ENCODE data around the gene NKD2.
"Not testable (repeated sequence)": the region's sequence is repeated elsewhere in the genome, so short reads cannot be mapped to it uniquely, and the experiment has no call there.

Gene NKD2, protein sequence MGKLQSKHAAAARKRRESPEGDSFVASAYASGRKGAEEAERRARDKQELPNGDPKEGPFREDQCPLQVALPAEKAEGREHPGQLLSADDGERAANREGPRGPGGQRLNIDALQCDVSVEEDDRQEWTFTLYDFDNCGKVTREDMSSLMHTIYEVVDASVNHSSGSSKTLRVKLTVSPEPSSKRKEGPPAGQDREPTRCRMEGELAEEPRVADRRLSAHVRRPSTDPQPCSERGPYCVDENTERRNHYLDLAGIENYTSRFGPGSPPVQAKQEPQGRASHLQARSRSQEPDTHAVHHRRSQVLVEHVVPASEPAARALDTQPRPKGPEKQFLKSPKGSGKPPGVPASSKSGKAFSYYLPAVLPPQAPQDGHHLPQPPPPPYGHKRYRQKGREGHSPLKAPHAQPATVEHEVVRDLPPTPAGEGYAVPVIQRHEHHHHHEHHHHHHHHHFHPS

DNA sequence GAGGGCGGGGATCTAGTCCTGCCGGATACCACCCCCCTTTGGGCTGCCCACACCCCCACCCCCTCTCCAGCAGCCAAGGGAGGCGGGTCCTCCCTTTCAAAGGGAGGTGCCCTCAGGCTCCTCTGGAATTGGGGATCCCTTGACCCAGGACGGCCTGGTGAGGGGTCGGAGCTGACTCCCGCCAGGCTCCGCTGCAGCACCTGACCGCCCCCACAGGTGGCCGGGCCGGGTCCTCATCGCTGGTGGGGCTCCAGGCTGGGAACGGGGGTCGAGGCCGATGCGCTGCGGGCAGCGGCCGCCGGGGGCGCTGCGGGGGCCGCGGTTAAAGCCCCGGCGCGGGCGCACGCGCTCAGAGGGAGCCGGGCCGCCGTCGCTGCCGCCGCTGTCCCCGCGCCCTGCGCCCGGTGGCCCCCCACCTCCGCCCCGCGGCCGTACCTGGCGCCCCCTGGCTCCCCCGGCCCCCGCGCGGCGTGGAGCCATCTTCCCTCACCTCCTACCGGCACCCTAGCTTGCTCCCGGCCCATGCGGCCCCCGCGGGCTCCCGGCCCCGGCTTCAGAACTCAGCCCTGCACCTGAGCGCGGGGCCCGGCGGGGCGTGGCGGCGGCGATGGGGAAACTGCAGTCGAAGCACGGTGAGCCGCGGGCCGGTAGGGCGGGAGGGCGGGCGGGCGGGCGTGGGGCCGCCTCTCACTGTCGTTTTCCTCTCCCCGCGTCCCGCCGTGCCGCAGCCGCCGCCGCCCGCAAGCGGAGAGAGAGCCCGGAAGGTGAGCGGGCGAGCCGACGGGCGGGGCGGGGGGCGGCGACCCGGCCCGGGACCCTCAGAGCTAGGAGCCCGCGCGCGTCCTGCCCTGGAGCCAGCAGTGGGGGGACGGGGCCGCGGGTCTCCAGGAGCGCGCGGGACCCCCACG lies at the start of gene NKD2:
Gene NKD2 (plus strand): TSS at position 352 of the 908 bp plus-strand sequence. CDS start 256 bp downstream, at position 608.
- DNase-seq (ENCODE audit: low read depth in 1 of 2, low spot score in 1 of 2): peak in 1 of 2 donors; percentile 18

DNA sequence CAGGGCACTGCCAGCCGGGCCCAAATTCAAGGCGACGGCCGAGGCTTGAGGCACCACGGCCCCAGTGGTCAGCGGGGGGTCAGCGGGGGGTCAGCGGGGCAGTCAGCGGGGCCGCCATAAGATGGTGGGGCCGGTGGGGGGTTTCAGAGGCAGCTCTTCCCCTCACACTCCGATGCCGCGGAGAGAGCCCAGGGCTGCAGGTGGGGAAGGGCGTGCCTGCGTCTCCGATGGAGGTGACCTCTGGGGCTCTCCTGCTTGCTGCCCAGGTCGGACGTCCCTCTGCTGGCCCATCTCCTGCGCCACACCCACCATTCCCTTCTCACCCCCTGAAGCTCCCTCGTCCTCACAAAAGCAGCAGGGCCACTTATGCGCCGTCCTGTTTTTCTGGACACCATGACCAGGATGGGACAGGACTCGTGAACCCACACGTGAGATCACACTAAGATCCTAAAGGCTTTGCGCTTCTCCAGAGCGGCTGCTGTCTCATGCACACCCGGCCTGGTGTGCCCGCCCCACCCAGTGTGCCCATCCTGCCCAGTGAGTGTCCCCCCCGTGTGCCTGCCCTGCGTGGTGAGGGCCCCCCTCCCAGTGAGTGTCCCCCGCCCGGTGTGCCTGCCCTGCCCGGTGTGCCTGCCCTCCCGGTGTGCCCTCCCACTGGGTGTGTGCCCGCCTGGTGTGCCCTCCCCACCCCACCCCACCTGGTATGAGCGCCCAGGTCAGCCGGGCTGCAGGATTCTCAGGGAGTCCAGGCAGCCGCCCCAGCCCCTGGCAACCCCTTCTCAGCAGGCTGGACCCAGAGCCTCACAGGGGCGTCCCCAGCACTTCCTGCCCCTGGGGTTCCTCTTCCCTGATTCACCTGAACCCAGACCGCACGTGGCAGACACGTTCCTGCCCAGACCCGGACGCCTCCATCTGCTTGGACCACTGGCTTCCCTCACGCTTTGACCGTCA lies 48.7 kb upstream of the NKD2 start:
- DNase-seq (ENCODE audit: low read depth in 1 of 2, low spot score in 1 of 2): no peak

DNA sequence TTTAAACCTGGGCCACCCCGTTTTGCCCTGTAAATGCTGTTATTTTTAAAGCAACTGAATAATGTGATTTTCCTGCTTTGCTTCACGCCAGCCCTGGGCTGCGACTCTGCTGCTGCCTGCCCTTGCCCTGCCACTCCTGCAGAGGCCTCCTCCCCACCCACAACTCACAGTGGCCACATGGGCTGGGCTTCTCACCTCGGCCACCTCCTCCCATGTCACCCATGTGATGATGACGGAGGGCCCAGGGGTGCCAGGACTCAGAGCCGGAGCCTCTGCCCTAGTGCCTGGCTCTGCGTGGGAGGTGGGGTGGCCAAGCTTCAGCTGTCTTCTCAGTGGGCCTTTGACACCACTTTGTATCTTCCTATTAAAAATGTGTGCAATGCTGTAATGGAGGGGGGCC lies 48.1 kb upstream of the NKD2 start:
- DNase-seq (ENCODE audit: low read depth in 1 of 2, low spot score in 1 of 2): no peak

DNA sequence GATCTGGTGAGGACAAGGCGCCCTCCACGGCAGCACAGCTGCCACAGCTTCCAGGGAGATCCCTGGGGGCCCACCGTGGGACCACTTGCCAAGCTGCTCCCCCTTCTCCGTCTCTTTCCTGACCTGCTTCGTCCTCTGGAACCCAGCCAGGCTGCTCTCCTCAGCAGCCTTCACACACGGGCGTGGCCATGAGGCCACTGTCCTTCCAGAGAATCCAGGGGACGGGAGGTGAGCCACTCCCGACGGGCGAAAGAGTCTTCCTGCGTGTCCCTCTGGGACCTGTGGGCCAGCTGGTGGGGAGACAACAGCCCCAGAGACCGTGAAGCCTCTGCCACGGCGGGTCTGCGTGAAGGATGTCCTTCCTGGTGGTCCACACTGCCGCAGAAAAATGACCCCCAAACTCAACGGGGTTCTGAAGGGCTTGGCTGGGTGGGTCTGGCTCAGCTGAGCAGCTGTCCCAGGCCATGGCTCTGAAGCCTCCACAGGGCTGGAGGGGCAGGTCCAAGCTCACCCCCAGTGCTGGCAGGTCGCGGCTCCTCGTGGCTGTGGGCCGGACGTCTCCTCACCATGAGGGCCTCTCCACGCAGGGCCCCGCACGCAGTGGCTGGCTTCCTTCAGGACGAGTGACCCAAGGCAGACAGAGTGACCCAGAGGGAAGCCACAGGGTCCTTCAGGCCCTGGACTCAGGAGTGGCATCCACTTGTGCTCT lies 47.4 kb upstream of the NKD2 start:
- DNase-seq (ENCODE audit: low read depth in 1 of 2, low spot score in 1 of 2): no peak

DNA sequence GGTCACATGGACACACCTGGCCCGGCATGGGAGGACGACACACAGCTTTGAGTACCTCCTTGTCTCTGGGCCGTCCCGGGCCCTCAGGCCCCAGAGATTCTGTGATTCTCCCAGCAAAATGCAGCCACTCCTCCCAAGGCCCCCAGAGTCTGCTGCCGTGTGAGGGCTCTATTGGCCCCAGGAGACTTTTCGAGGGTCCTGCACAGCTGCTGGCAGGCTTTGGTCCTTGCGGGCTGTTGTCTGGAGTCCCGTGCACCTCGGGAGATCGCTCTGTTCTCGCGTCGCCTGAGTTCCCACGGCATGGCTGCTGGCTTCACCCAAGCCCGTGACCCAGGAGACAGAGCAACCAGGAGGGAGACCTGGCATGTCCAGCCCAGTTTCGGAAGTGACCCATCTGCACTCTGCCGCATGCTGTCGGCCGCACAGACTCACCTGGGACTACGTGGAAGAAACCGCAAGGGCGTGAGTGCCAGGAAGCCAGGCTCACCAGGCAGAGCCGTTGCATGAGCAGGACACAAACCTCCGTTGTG lies 46.8 kb upstream of the NKD2 start:
- no peak for DNase-seq (ENCODE audit: low read depth in 1 of 2, low spot score in 1 of 2)

DNA sequence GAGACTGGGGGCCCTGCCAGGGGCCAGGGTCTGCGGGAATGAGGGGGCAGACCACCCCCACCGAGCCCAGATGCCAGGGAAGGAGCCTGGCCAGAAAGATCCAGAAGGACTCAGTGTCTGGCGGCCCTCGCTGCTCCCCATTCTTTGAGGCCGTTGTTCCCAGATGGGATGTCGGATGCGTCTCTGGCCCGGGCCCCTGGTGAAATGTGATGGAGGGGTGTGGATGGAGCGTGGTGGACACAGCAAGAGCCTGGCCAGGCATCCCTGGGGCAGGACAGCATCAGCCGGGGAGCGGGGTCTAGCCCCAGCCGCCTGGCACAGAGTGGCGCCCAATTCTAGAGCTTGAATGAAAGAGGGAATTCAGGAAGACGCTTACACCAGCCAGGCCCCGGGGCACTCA lies 46.2 kb upstream of the NKD2 start:
- no peak for DNase-seq (ENCODE audit: low read depth in 1 of 2, low spot score in 1 of 2)

DNA sequence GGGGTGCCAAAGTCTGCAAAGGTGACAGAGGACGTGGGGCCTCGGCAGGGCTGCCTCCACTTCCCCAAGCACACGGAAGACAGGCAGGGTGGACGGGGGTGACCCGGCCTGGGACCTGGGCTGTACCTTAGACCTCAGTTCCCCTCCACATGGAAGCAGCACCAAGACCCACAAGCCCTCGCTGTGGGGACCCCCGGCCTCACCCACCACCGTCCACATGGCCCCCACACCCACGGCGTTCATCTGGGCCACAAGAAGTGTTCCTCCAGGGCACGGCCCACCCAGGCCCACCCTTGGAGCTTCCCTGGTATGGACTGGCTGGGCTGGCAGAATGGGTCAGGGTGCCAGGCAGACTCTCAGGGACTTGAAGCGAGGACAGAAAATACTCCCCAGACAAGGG lies 45.8 kb upstream of the NKD2 start:
- no peak for DNase-seq (ENCODE audit: low read depth in 1 of 2, low spot score in 1 of 2)

DNA sequence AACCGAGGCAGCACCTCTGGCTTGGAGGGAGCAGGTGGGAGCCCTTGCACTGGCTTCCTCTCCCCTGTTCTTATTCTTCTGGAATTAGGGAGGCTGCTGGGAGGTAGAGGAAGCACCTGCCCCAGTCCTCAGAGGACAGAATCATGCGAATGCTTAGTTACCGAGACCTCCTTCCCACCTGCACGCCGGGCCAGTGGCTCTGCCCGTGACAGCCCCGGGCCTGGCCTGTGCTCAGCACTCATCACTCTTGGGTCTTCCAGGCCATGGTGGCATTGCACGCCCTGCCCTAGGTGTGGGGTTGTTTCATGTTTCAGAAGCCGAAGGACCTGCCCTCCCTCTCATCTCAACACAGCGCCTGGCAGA lies 45.3 kb upstream of the NKD2 start:
- no peak for DNase-seq (ENCODE audit: low read depth in 1 of 2, low spot score in 1 of 2)

DNA sequence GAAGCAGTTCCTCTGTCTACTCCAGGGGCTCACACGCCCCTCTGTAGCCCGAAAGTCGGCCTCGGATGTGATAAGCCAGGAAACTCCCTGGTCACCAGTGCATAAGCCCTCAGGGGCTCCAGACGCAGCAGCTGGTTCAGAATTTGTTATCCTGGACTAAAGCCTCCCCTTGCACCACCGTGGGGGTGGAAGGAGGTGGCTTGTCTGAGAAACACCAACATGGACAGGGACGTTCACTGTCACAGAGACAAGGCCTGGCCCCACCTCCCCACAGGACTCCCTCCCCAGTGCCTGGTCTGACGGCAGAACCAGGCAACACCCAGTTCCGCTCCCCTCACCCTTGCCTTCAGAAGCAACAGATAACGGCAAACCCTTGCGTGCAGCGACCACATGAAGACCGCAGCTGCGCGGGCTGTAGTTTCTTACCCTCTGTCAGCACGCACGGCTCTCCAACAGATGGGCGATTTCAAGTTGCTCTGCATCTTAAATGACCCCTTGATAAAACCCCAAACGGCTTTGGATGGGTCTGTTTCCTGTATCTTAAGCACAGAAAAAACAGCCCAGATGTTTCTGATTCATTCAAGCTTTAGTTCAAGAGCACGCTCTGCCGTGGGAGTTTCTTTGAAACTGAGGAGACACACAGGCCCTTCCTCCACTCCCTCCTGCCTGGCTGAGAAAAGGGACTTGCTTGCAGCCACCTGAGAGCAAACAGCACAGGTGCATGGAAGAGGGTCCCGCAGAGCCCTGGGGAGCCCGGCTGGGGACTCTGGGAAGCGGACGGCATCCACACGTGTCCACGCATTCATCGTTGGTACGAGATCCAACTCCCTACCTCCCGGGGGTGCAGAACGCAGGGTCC lies 44.7 kb upstream of the NKD2 start:
- peak in 1 of 2 donors; percentile 28 for DNase-seq (ENCODE audit: low read depth in 1 of 2, low spot score in 1 of 2)

DNA sequence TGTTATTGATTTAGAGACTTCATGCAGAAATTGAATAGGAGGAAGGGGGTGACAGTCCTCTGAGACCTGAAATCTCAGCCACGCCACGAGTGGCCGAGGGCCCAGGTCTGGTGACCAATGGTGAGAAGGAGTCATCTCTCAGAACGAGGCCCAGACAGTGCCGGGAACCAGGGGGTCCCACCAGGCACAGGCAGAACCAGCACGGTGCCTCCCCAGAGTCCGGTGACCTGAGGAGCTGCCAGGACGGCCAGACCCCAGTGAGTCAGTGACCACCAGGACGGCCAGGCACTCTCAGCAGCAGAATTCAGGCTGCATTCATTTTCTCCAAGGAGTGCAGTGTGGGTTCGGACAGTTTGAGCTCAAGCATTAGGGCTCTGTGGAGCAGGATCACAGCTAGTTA lies 43.8 kb upstream of the NKD2 start:
- DNase-seq (ENCODE audit: low read depth in 1 of 2, low spot score in 1 of 2): no peak

DNA sequence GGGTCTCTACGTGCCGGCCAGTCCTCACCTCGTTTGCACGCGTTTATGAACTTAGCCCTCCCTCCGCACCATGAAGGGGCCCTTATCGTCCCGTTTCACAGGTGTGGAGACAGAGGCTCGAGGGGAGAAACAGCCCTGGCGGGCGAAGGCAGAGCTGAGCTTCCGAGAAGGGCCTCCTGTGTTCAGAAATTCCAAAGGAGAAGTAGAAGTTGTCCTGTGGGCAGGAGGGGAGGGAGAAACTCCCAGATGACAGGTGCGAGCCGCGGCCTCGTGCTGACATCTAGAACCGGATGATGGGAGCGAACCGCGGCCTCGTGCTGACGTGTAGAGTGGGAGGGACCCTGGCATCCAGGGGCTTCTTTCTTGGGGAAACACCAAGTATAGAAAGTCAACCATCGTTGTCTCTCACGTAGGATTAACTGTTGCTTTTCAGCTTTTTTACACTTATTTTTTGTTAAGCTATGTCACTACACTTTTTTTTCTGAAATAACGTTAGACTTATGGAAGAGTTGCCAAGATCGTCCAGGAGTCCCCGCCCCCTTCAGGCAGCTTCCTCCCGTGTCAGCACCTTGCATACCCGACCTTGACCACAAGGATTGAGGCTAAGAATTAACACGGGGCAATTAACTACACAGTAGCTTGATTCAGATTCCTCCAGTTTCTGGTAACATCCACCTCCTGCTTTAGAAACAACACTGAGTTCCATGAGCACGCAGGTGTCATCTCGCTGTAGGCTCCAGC lies 42.8 kb upstream of the NKD2 start:
- no peak for DNase-seq (ENCODE audit: low read depth in 1 of 2, low spot score in 1 of 2)

DNA sequence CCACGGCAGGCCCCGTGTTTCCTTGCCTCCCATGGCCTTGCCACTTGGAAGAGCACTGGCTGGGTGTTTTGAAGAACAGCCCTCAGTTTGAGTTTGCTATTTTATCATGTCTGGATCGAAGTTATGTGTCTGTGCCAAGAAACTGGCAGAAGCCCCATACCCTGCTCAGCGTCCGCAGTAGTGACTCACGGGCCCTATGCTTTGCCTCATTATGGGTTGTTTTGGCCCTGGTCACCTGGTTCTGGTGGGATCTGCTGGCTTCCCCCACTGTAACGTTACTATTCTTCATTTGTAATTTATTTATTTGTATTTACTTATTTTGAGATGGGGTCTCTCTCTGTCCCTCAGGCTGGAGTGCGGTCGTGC lies 42.3 kb upstream of the NKD2 start:
- no peak for DNase-seq (ENCODE audit: low read depth in 1 of 2, low spot score in 1 of 2)

DNA sequence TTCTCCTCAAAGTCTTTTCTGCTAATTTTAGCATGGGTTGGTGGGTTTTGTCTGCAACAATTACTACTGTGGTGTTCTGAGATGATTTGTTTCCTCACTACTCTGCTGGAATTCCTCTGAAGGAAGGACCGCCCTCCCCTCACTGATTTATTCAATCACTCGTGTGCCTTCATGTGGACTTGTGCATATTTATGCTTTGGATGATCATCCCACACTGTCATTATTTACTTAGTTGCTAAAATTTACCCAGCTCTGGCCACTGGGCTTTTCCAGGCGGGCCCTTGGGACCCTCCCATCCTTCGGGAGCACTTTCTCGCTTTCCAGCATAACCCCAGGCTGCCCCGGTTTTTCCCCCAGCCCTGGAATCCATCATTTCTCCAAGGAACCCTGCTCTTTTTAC lies 41.7 kb upstream of the NKD2 start:
- DNase-seq (ENCODE audit: low read depth in 1 of 2, low spot score in 1 of 2): no peak

DNA sequence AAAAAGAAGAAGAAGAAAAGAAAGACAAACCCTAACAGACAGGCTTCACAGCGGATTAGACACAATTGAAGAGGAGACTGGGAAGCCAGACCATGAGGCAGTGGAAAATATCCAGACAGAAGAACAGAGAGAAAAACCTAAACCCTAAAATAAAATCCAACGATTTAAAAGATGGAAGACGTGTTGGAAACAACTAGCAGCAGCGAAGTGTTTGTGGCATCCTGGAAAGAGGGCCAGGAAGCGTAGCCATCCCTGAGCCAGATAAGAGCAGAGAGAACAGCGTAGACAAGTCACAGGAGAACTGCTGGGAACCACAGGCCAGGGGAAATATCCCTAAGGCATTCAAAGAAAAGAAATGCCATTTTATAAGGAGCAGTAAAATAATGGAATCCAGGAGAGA lies 39.7 kb upstream of the NKD2 start:
- no peak for DNase-seq (ENCODE audit: low read depth in 1 of 2, low spot score in 1 of 2)

DNA sequence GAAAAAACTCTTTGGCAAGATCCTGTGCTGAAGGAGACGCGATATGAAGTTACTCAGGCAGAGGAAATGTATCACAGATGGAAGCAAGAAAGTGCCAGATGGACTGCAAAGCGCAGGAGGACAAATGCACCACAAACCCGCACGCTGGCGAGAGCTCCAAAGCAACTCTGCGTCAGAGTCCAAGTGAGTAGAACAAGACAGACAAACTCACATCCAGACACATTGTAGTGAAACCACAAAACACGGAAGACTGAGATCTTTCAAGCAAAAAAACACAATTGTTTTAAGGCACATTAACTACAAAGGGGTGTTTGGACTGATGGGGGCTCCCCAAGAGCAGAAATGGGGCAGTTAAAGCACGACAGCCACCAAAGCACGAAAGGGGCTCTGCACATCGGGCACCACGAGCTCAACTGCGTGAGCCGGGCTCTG lies 39.2 kb upstream of the NKD2 start:
- DNase-seq (ENCODE audit: low read depth in 1 of 2, low spot score in 1 of 2): no peak

DNA sequence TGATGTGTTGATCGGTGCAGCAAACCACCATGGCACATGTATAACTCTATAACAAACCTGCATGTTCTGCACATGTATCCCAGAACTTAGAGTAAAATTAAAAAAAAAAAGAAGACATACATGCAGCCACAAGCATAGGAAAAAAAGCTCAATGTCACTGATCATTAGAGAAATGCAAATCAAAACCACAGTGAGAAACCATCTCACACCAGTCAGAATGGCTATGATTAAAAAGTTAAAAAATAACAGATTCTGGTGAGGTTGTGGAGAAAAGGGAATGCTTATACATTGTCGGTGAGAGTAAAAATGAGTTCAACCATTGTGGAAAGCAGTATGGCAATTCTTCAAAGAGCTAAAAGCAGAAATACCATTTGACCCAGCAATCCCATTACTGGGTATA lies 36.0 kb upstream of the NKD2 start:
- DNase-seq (ENCODE audit: low read depth in 1 of 2, low spot score in 1 of 2): not testable (repeated sequence)

DNA sequence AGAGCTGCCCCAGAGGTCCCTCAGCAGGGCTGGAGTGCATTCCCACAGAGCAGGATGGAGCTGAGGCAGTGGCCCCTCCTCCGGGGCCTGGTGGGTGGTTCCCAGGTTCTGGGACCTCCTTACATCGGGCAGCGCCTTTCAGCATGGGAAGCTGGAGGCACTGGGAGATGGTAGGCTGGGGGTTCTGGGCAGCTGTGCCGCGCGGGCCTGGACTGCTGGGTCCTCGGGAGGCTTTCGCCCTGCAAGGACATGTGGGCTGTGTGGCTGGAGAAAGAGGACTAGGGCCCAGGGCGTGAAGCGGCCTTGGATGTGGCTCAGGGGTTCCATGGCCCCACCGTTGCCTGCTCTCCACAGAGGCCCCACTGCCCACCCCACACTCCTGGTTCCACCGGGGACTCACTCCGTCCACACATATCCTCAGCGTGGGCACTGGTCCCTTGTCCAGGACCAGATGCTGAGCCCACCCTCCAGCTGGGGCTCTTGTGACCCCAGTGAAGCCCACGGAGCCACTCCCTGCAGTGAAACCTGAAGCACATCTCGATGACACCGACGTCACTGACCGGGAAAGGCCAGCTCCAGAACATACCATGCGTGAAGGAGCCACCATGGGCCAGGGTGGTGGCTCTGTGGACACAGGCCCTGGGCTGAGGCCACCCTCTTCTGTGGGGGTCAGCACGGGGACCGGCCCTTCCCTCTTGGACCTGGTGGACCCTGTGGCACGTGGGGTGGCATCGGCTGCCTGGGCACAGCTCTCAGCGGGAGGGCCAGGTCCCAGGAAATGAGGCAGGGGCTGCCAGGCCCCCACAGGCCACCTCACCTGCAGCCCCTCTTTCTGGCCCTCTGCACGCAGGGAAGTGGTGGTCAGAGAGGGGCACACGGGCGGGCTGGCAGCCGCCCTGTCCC lies 31.5 kb upstream of the NKD2 start:
- no peak for DNase-seq (ENCODE audit: low read depth in 1 of 2, low spot score in 1 of 2)

DNA sequence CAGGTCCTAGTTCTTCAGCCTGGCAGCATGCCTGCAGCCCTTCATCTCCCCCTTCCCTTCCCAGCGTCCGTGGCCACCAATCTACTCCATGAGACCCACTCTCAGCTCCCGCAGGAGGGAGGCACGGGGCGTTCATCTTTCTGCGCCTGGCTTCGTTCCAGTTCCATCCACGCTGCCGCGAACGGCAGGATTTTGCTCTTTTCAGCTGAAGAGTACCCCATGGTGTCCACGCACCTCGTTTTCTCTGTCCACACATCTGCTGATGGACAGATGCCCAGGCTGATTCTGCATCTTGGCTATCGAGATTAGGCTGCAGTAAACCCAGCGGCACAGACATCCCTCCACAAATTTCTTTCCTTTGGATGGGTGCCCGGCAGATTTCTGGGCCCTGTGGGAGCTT lies 30.5 kb upstream of the NKD2 start:
- no peak for DNase-seq (ENCODE audit: low read depth in 1 of 2, low spot score in 1 of 2)
